Activated naive CD4-positive, alpha-beta T cell treated with anti-CD3 and anti-CD28 coated beads, Interleukin-2, amount 10 ng/mL, durations not matched to agents 7 days and 5 days (primary cell): ENCODE data around the gene NECAP2.
"Not testable (repeated sequence)": the region's sequence is repeated elsewhere in the genome, so short reads cannot be mapped to it uniquely, and the experiment has no call there.

ENCODE experiments used
- CTCF ChIA-PET: fragments of 350-600 bp; sonication (Branson Sonifier 250); formaldehyde crosslinking; loops from one replicate; lab custom pipeline; 2021; ENCODE audit warnings: antibody characterized with exemption; lab: Charles Lee
- DNase-seq: peaks from one replicate; pipeline ENCODE4 v3.0.0-alpha.2; 2020
- H3K27ac Mint-ChIP-seq: one replicate; pipeline ENCODE4 v1.8.0; 2021; ENCODE audit warnings: mild to moderate bottlenecking, moderate library complexity, mixed read lengths
- H3K27me3 Mint-ChIP-seq: one replicate; pipeline ENCODE4 v1.8.0; 2021; ENCODE audit warnings: mild to moderate bottlenecking, mixed read lengths
- H3K36me3 Mint-ChIP-seq: one replicate; pipeline ENCODE4 v1.8.0; 2021; ENCODE audit warnings: mixed read lengths
- H3K4me1 Mint-ChIP-seq: one replicate; pipeline ENCODE4 v1.8.0; 2021; ENCODE audit warnings: mixed read lengths
- H3K4me3 Mint-ChIP-seq: one replicate; pipeline ENCODE4 v1.8.0; 2021; ENCODE audit warnings: mild to moderate bottlenecking, moderate library complexity, mixed read lengths
- H3K9me3 Mint-ChIP-seq: one replicate; pipeline ENCODE4 v1.8.0; 2021; ENCODE audit warnings: mixed read lengths

The NECAP2 gene

GRCh38 chr1:16440131-16440469 lies 424 bp upstream of the NECAP2 start:
- DNase-seq: no peak
- Mint-ChIP-seq H3K4me3 (peak overlapping the region; percentile 87), H3K27ac (peak overlapping the region; percentile 89), H3K36me3 (peaks cover 29% of the 10 kb centered on the region), H3K4me1 (peaks cover 45% of the 10 kb centered on the region), H3K27me3 (peaks cover 18% of the 10 kb centered on the region), H3K9me3 (no peaks in the 10 kb centered on the region)
- CTCF ChIA-PET: interaction anchor here (1.1 to 2.0 kb wide), 10 partner anchors 9 to 181 kb away, joined by 3 to 12 read pairs (median 4); no protein-coding TSS in a partner anchor

GRCh38 chr1:16441282-16441665 lies 750 bp downstream of the NECAP2 start:
- H3K27ac Mint-ChIP-seq: peak overlapping the region; percentile 89
- H3K4me3 Mint-ChIP-seq: peak overlapping the region; percentile 87
- CTCF ChIA-PET: interaction anchor here (0.9 to 2.0 kb wide), 7 partner anchors 11 to 77 kb away, joined by 3 to 12 read pairs (median 5); no protein-coding TSS in a partner anchor
- H3K36me3 Mint-ChIP-seq: peaks cover 32% of the 10 kb centered on the region
- DNase-seq: no peak
- H3K4me1 Mint-ChIP-seq: peaks cover 45% of the 10 kb centered on the region
- H3K27me3 Mint-ChIP-seq: peaks cover 13% of the 10 kb centered on the region
- H3K9me3 Mint-ChIP-seq: no peaks in the 10 kb centered on the region

GRCh38 chr1:16442265-16442664 lies 1.7 kb downstream of the NECAP2 start:
- CTCF ChIA-PET: interaction anchor here (1.0 kb wide), 1 partner anchor 21 kb away, joined by 3 read pairs; no protein-coding TSS in a partner anchor

GRCh38 chr1:16442941-16443340 lies 2.4 kb downstream of the NECAP2 start:
- CTCF ChIA-PET: no interaction called here
- Mint-ChIP-seq H3K27ac (peak overlapping the region; percentile 89), H3K4me3 (peak overlapping the region; percentile 87), H3K9me3 (no peaks in the 10 kb centered on the region), H3K36me3 (peaks cover 39% of the 10 kb centered on the region), H3K4me1 (peaks cover 49% of the 10 kb centered on the region), H3K27me3 (peaks cover 6% of the 10 kb centered on the region)
- DNase-seq: no peak

More at GRCh38 chr1:16442265-16442664, 1.7 kb downstream of the NECAP2 start:
- peaks cover 33% of the 10 kb centered on the region for H3K36me3 Mint-ChIP-seq
- H3K27ac Mint-ChIP-seq: peak overlapping the region; percentile 89
- no peak for DNase-seq
- peaks cover 45% of the 10 kb centered on the region for H3K4me1 Mint-ChIP-seq
- peaks cover 9% of the 10 kb centered on the region for H3K27me3 Mint-ChIP-seq
- H3K9me3 Mint-ChIP-seq: no peaks in the 10 kb centered on the region
- peak overlapping the region; percentile 87 for H3K4me3 Mint-ChIP-seq

GRCh38 chr1:16443975-16444770 lies 3.6 kb downstream of the NECAP2 start:
- CTCF ChIA-PET: no interaction called here
- H3K36me3 Mint-ChIP-seq: peaks cover 51% of the 10 kb centered on the region
- H3K27ac Mint-ChIP-seq: peak overlapping the region; percentile 73

GRCh38 chr1:16445052-16445451 lies 4.5 kb downstream of the NECAP2 start:
- H3K4me3 Mint-ChIP-seq: no peak overlapping the region
- no peak overlapping the region for H3K27ac Mint-ChIP-seq
- no peak for DNase-seq
- H3K4me1 Mint-ChIP-seq: peaks cover 55% of the 10 kb centered on the region
- H3K36me3 Mint-ChIP-seq: peaks cover 60% of the 10 kb centered on the region
- H3K9me3 Mint-ChIP-seq: no peaks in the 10 kb centered on the region
- CTCF ChIA-PET: no interaction called here
- no peaks in the 10 kb centered on the region for H3K27me3 Mint-ChIP-seq

More at GRCh38 chr1:16443975-16444770, 3.6 kb downstream of the NECAP2 start:
- Mint-ChIP-seq H3K27me3 (no peaks in the 10 kb centered on the region), H3K4me3 (no peak overlapping the region), H3K4me1 (peaks cover 50% of the 10 kb centered on the region), H3K9me3 (no peaks in the 10 kb centered on the region)
- no peak for DNase-seq

- no peak overlapping the region for H3K4me3 Mint-ChIP-seq
- CTCF ChIA-PET: no interaction called here
- no peak for DNase-seq
- H3K27ac Mint-ChIP-seq: no peak overlapping the region
- no peaks in the 10 kb centered on the region for H3K27me3 Mint-ChIP-seq
- peaks cover 54% of the 10 kb centered on the region for H3K4me1 Mint-ChIP-seq
- no peaks in the 10 kb centered on the region for H3K9me3 Mint-ChIP-seq
- peaks cover 69% of the 10 kb centered on the region for H3K36me3 Mint-ChIP-seq
Observed at GRCh38 chr1:16446116-16446515, 5.6 kb downstream of the NECAP2 start.

GRCh38 chr1:16447641-16448040 lies 7.1 kb downstream of the NECAP2 start:
- Mint-ChIP-seq H3K36me3 (peaks cover 71% of the 10 kb centered on the region), H3K4me1 (peaks cover 45% of the 10 kb centered on the region), H3K9me3 (no peaks in the 10 kb centered on the region), H3K27ac (peak overlapping the region; percentile 56), H3K27me3 (no peaks in the 10 kb centered on the region), H3K4me3 (no peak overlapping the region)
- no peak for DNase-seq
- CTCF ChIA-PET: no interaction called here

GRCh38 chr1:16449065-16449464 lies 8.5 kb downstream of the NECAP2 start:
- no peak for DNase-seq
- peaks cover 31% of the 10 kb centered on the region for H3K4me1 Mint-ChIP-seq
- H3K27ac Mint-ChIP-seq: no peak overlapping the region
- H3K9me3 Mint-ChIP-seq: no peaks in the 10 kb centered on the region
- peaks cover 70% of the 10 kb centered on the region for H3K36me3 Mint-ChIP-seq
- CTCF ChIA-PET: no interaction called here
- H3K4me3 Mint-ChIP-seq: no peak overlapping the region
- H3K27me3 Mint-ChIP-seq: no peaks in the 10 kb centered on the region

GRCh38 chr1:16449666-16450065 lies 9.1 kb downstream of the NECAP2 start:
- Mint-ChIP-seq H3K27ac (peak overlapping the region; percentile 46), H3K4me1 (peaks cover 26% of the 10 kb centered on the region), H3K9me3 (no peaks in the 10 kb centered on the region), H3K27me3 (no peaks in the 10 kb centered on the region), H3K4me3 (no peak overlapping the region), H3K36me3 (peaks cover 66% of the 10 kb centered on the region)
- DNase-seq: no peak
- CTCF ChIA-PET: interaction anchor here (1.0 kb wide), 1 partner anchor 12 kb away, joined by 3 read pairs; the partner anchor contains the start of gene SPATA21

GRCh38 chr1:16450863-16451481 lies 10.4 kb downstream of the NECAP2 start:
- CTCF ChIA-PET: no interaction called here
- no peak overlapping the region for H3K4me3 Mint-ChIP-seq
- no peaks in the 10 kb centered on the region for H3K9me3 Mint-ChIP-seq
- no peaks in the 10 kb centered on the region for H3K27me3 Mint-ChIP-seq
- H3K27ac Mint-ChIP-seq: peak overlapping the region; percentile 40
- no peak for DNase-seq
- peaks cover 72% of the 10 kb centered on the region for H3K36me3 Mint-ChIP-seq
- H3K4me1 Mint-ChIP-seq: peaks cover 24% of the 10 kb centered on the region

- DNase-seq: no peak
- H3K4me3 Mint-ChIP-seq: no peak overlapping the region
- no peaks in the 10 kb centered on the region for H3K9me3 Mint-ChIP-seq
- peaks cover 24% of the 10 kb centered on the region for H3K4me1 Mint-ChIP-seq
- H3K36me3 Mint-ChIP-seq: peaks cover 81% of the 10 kb centered on the region
- H3K27ac Mint-ChIP-seq: no peak overlapping the region
- CTCF ChIA-PET: no interaction called here
- H3K27me3 Mint-ChIP-seq: no peaks in the 10 kb centered on the region
Observed at GRCh38 chr1:16451841-16452528, 11.5 kb downstream of the NECAP2 start.

- CTCF ChIA-PET, H3K4me3 Mint-ChIP-seq, H3K27ac Mint-ChIP-seq, DNase-seq, H3K9me3 Mint-ChIP-seq, H3K4me1 Mint-ChIP-seq, H3K27me3 Mint-ChIP-seq: not testable (repeated sequence)
- H3K36me3 Mint-ChIP-seq: peaks cover 75% of the 10 kb centered on the region
Observed at GRCh38 chr1:16454909-16455308, 14.4 kb downstream of the NECAP2 start.

GRCh38 chr1:16456151-16456550 lies 15.6 kb downstream of the NECAP2 start:
- H3K9me3 Mint-ChIP-seq, DNase-seq, CTCF ChIA-PET, H3K4me1 Mint-ChIP-seq, H3K27me3 Mint-ChIP-seq, H3K4me3 Mint-ChIP-seq, H3K27ac Mint-ChIP-seq: not testable (repeated sequence)
- peaks cover 71% of the 10 kb centered on the region for H3K36me3 Mint-ChIP-seq
